ENCODE data around the gene NOB1. TPM values are rescaled to one million over a fixed set of nuclear protein-coding genes. Genes with fewer than 3 reads are reported as not detected.

Gene NOB1
- total and polyA plus RNA-seq, 9 of the 15 experiments (the other 6 are each of a cell fraction or from before 2014, with no cell fraction given): 42.4 to 148 (median 116) TPM

- TF ChIP-seq CHAMP1 (IDR thresholded peaks at IDR 0.05) (no peak), U2AF2 (optimal IDR thresholded peaks at IDR 0.05; ENCODE audit: low read depth, low read length) (no peak), FOXM1 (IDR thresholded peaks at IDR 0.05; ENCODE audit: low read depth) (no peak), FOXM1 (CRISPR knock-in tag; IDR thresholded peaks at IDR 0.05; ENCODE audit: low read depth) (no peak), NFIC (IDR thresholded peaks at IDR 0.05) (0 out of 2 replicates have a peak, but pooled peaks have one; percentile 5), KDM5B (IDR thresholded peaks at IDR 0.05; ENCODE audit: insufficient replicate concordance, low read depth, low read length) (no peak), HMGN3 (IDR thresholded peaks at IDR 0.05; ENCODE audit: borderline replicate concordance, extremely low read depth, insufficient read length, low read depth, low read length) (no peak), ZZZ3 (IDR thresholded peaks at IDR 0.05) (no peak), IRF1 (CRISPR knock-in tag; IDR thresholded peaks at IDR 0.05; ENCODE audit: borderline replicate concordance) (no peak), THRA (IDR thresholded peaks at IDR 0.05) (no peak), ZNF280B (CRISPR knock-in tag; IDR thresholded peaks at IDR 0.05) (no peak), SIRT6 (IDR thresholded peaks at IDR 0.05; ENCODE audit: low read depth, low read length) (no peak), FOXA3 (CRISPR knock-in tag; conservative IDR thresholded peaks at IDR 0.05 in 1 of 2, IDR thresholded peaks at IDR 0.05 in 1 of 2) (peak in 1 of 2 experiments; percentile 35; a peak in 1 of 4 replicates), FOXK2 (conservative IDR thresholded peaks at IDR 0.05 in 1 of 2, IDR thresholded peaks at IDR 0.05 in 1 of 2; ENCODE audit: low read depth in 2 of 2) (peak; percentile 55 to 57; a peak in 1 of 4 replicates), NRF1 (conservative IDR thresholded peaks at IDR 0.05 in 1 of 2, IDR thresholded peaks at IDR 0.05 in 1 of 2) (peak in 1 of 2 experiments; percentile 25; a peak in 2 of 4 replicates), SLC30A9 (CRISPR knock-in tag; IDR thresholded peaks at IDR 0.05) (no peak), PPARD (CRISPR knock-in tag; IDR thresholded peaks at IDR 0.05) (no peak), CBX8 (IDR thresholded peaks at IDR 0.05; ENCODE audit: borderline replicate concordance, extremely low read depth, low read depth, low read length, poor library complexity, severe bottlenecking) (no peak), SRSF1 (IDR thresholded peaks at IDR 0.05; ENCODE audit: low read depth, low read length) (no peak)
These were observed 8.3 kb upstream of the NOB1 start (continued) for GRCh38 chr16:69762814-69763598.

Measured in K562 (cell line).